AG09319 (cell line): ENCODE measurements around the gene PPP1R3F.

Experiments
- DNase-seq: peaks from one replicate; pipeline ENCODE4 v3.0.0-alpha.2; 2010; ENCODE audit warnings: low read depth; ENCODE audit errors: extremely low read depth
- CTCF ChIP-seq: IDR thresholded peaks from 2 replicates; pipeline ENCODE4 v1.5.1; 2011; ENCODE audit warnings: low read depth, mild to moderate bottlenecking, inconsistent platforms, low read length, moderate library complexity

The PPP1R3F gene

GRCh38 chrX:49257846-49258748 is 11.5 kb upstream of the PPP1R3F start:
- DNase-seq = no peak
- TF ChIP-seq CTCF = no peak

- no peak for DNase-seq
- TF ChIP-seq CTCF = no peak
Measured at GRCh38 chrX:49258749-49259124, 10.9 kb upstream of the PPP1R3F start.

- no peak for TF ChIP-seq CTCF
- DNase-seq = no peak
Measured at GRCh38 chrX:49260221-49260985, 9.2 kb upstream of the PPP1R3F start.

- DNase-seq = no peak
- no peak for TF ChIP-seq CTCF
Measured at GRCh38 chrX:49262603-49263002, 7.0 kb upstream of the PPP1R3F start.

GRCh38 chrX:49263631-49264030 is 6.0 kb upstream of the PPP1R3F start:
- DNase-seq = no peak
- TF ChIP-seq CTCF = no peak

GRCh38 chrX:49264460-49264859 is 5.1 kb upstream of the PPP1R3F start, which contains the start of gene FOXP3:
TSS of gene FOXP3 (minus strand) at chrX:49264710. CDS start at chrX:49258505, 6,205 bp downstream.
- TF ChIP-seq CTCF = no peak

More at GRCh38 chrX:49264460-49264859, 5.1 kb upstream of the PPP1R3F start, which contains the start of gene FOXP3:
- DNase-seq = no peak
